HepG2 (cell line): ENCODE measurements around the gene STX1B. TPM values are rescaled to one million over a fixed set of nuclear protein-coding genes. Genes with fewer than 3 reads are reported as not detected.

ENCODE experiments used
- CHCHD3 ChIP-seq: sonication (generic); formaldehyde crosslinking; IDR thresholded peaks from 2 replicates; pipeline ENCODE4 v1.8.0; 2022; ENCODE audit warnings: mild to moderate bottlenecking, missing genetic modification reagents, moderate library complexity
- FOXK2 ChIP-seq: fragments of 450-650 bp; IDR thresholded peaks from 2 replicates; pipeline ENCODE4 v1.6.1; 2016
- HNF1A ChIP-seq, 2 experiments: sonication (generic) in 1 of 2; formaldehyde crosslinking in 1 of 2; IDR thresholded peaks; 2 replicates each; pipeline versions ENCODE4 v1.4.0 to v1.6.1; 2016 to 2020; ENCODE audit warnings: borderline replicate concordance in 1 of 2, low read depth in 1 of 2, mild to moderate bottlenecking in 1 of 2, missing genetic modification reagents in 1 of 2
- KMT2A ChIP-seq: sonication (generic); formaldehyde crosslinking; IDR thresholded peaks from 2 replicates; pipeline ENCODE4 v1.4.0; 2020; ENCODE audit warnings: missing genetic modification reagents
- PITX1 ChIP-seq: sonication (generic); formaldehyde crosslinking; IDR thresholded peaks from 2 replicates; pipeline ENCODE4 v1.5.1; 2020; ENCODE audit warnings: mild to moderate bottlenecking, missing genetic modification reagents
- RORA ChIP-seq: sonication (generic); formaldehyde crosslinking; IDR thresholded peaks from 2 replicates; pipeline ENCODE4 v1.5.0; 2020; ENCODE audit warnings: mild to moderate bottlenecking, missing genetic modification reagents, moderate library complexity
- SAP130 ChIP-seq: IDR thresholded peaks from 2 replicates; pipeline ENCODE4 v1.6.1; 2016; ENCODE audit warnings: low read depth
- SYNCRIP ChIP-seq: fragments of 200-400 bp; formaldehyde crosslinking; IDR thresholded peaks from 2 replicates; pipeline ENCODE4 v1.6.1; 2018; ENCODE audit warnings: mild to moderate bottlenecking, low read depth, low read length; ENCODE audit not compliant: insufficient read depth
- TERF1 ChIP-seq: sonication (generic); formaldehyde crosslinking; IDR thresholded peaks from 2 replicates; pipeline ENCODE4 v1.8.0; 2022; ENCODE audit warnings: mild to moderate bottlenecking, missing genetic modification reagents, moderate library complexity
- ZBTB14 ChIP-seq: sonication (generic); formaldehyde crosslinking; IDR thresholded peaks from 2 replicates; pipeline ENCODE4 v1.4.0; 2020; ENCODE audit warnings: missing genetic modification reagents
- ZFP62 ChIP-seq: sonication (generic); formaldehyde crosslinking; IDR thresholded peaks from 2 replicates; pipeline ENCODE4 v1.4.0; 2020; ENCODE audit warnings: missing genetic modification reagents
- ZMYM2 ChIP-seq: sonication (generic); formaldehyde crosslinking; IDR thresholded peaks from 2 replicates; pipeline ENCODE4 v1.8.0; 2022; ENCODE audit warnings: mild to moderate bottlenecking, missing genetic modification reagents
- ZNF30 ChIP-seq: sonication (generic); formaldehyde crosslinking; IDR thresholded peaks from 2 replicates; pipeline ENCODE4 v1.5.0; 2020; ENCODE audit warnings: mild to moderate bottlenecking, missing genetic modification reagents
- ZNF597 ChIP-seq: sonication (generic); formaldehyde crosslinking; IDR thresholded peaks from 2 replicates; pipeline ENCODE4 v1.5.0; 2020; ENCODE audit warnings: missing genetic modification reagents
- ZNF609 ChIP-seq: sonication (generic); formaldehyde crosslinking; IDR thresholded peaks from 2 replicates; pipeline ENCODE4 v1.4.0; 2020; ENCODE audit warnings: mild to moderate bottlenecking, missing genetic modification reagents, borderline replicate concordance
- ZNF724P ChIP-seq: sonication (generic); formaldehyde crosslinking; IDR thresholded peaks from 2 replicates; pipeline ENCODE4 v1.8.0; 2022; ENCODE audit warnings: missing genetic modification reagents, borderline replicate concordance
- polyA plus RNA-seq, 8 experiments: library from polyadenylated mRNA; depleted of rRNA in 3 of 8; stranded (reverse) in 7 of 8; unstranded in 1 of 8; fragments of >200 nt; fragmentation: Illumina TruSeq in 4 of 8; extraction: Trizol in 4 of 8; gene quantifications; 2 replicates each; pipeline versions ENCODE4 v1.2.1 to v1.2.3, GENCODE V29; 2011 to 2016; ENCODE audit warnings: low read depth in 4 of 8, missing spikeins in 1 of 8, mixed read lengths in 1 of 8; ENCODE audit not compliant: insufficient read depth in 1 of 8
- total RNA-seq, 5 experiments: library from RNA; depleted of rRNA; stranded (reverse); fragments of >200 nt; fragmentation: Illumina TruSeq; extraction: Trizol; gene quantifications; 2 replicates each; pipeline ENCODE4 v1.2.3, GENCODE V29; 2016; ENCODE audit warnings: low read depth in 1 of 5

STX1B gene
- total and polyA plus RNA-seq, 2 of the 13 experiments (the other 11 are each of a cell fraction or from before 2014, with no cell fraction given): 2.1 to 3.0 TPM

- no peak for TF ChIP-seq HNF1A (IDR thresholded peaks at IDR 0.05; ENCODE audit: low read depth)
- TF ChIP-seq HNF1A (CRISPR knock-in tag; IDR thresholded peaks at IDR 0.05; ENCODE audit: borderline replicate concordance): no peak
- no peak for TF ChIP-seq FOXK2
- peak; percentile 55; the same call in 1 of the 2 replicates for TF ChIP-seq ZNF609 (CRISPR knock-in tag)
- no peak for TF ChIP-seq ZNF597 (CRISPR knock-in tag)
- 0 out of 2 replicates have a peak, but pooled peaks have one; percentile 30 for TF ChIP-seq SAP130
- TF ChIP-seq SYNCRIP: no peak
- TF ChIP-seq KMT2A (CRISPR knock-in tag): no peak
- TF ChIP-seq TERF1: no peak
- TF ChIP-seq RORA (CRISPR knock-in tag): no peak
- TF ChIP-seq ZNF724P (CRISPR knock-in tag): no peak
- no peak for TF ChIP-seq ZMYM2 (CRISPR knock-in tag)
- no peak for TF ChIP-seq ZNF30 (CRISPR knock-in tag)
- TF ChIP-seq CHCHD3: no peak
- no peak for TF ChIP-seq ZFP62 (CRISPR knock-in tag)
- no peak for TF ChIP-seq ZBTB14 (CRISPR knock-in tag)
- 0 out of 2 replicates have a peak, but pooled peaks have one; percentile 23 for TF ChIP-seq PITX1 (CRISPR knock-in tag)
These were observed 56.8 kb downstream of the STX1B start (continued) for GRCh38 chr16:30953511-30954124.
